Calu3 (cell line): ENCODE data around the gene MUSK. TPM values are rescaled to one million over a fixed set of nuclear protein-coding genes. Genes with fewer than 3 reads are reported as not detected.
A peak's percentile ranks its signal among the peaks of the same experiment; 100 is the strongest.

Experiments used
- BruUV-seq: library from RNA; stranded (reverse); fragments of 400-500 nt; replicated peaks from 2 replicates; lab custom pipeline; 2021; lab: Mats Ljungman, UMichigan
- CTCF ChIA-PET: fragments of 300-600 bp; sonication (Branson Sonifier 250); formaldehyde crosslinking; loops from one replicate; lab custom pipeline; 2022; ENCODE audit warnings: antibody characterized with exemption; lab: Charles Lee
- DNase-seq: peaks from one replicate; pipeline ENCODE4 v3.0.0; 2022
- H3K27ac Mint-ChIP-seq: one replicate; pipeline ENCODE4 v1.8.0; 2022; ENCODE audit warnings: mixed read lengths; ENCODE audit not compliant: unreplicated experiment
- H3K27me3 Mint-ChIP-seq: one replicate; pipeline ENCODE4 v1.8.0; 2022; ENCODE audit warnings: mixed read lengths; ENCODE audit not compliant: unreplicated experiment
- H3K36me3 Mint-ChIP-seq: one replicate; pipeline ENCODE4 v1.8.0; 2022; ENCODE audit warnings: mild to moderate bottlenecking, moderate library complexity, mixed read lengths; ENCODE audit not compliant: insufficient read depth, unreplicated experiment
- H3K4me1 Mint-ChIP-seq: one replicate; pipeline ENCODE4 v1.8.0; 2022; ENCODE audit warnings: mild to moderate bottlenecking, low read depth, mixed read lengths; ENCODE audit not compliant: unreplicated experiment
- H3K4me3 Mint-ChIP-seq: one replicate; pipeline ENCODE4 v1.8.0; 2022; ENCODE audit warnings: mild to moderate bottlenecking, low read depth, moderate library complexity, mixed read lengths; ENCODE audit not compliant: unreplicated experiment
- H3K9me3 Mint-ChIP-seq: one replicate; pipeline ENCODE4 v1.8.0; 2022; ENCODE audit warnings: low read depth, mixed read lengths; ENCODE audit not compliant: unreplicated experiment
- intact Hi-C: fragments of 100-400 bp; cut with micrococcal nuclease; formaldehyde crosslinking; loops from one replicate; pipeline ENCODE4 v1.10.0; 2022; ENCODE audit not compliant: unreplicated experiment
- total RNA-seq: library from RNA; stranded (reverse); gene quantifications from 2 replicates; pipeline ENCODE4 v1.2.3, GENCODE V29; 2022
- TF ChIP-seq, protein P1 (sequence below): fragments of 200-600 bp; IDR thresholded peaks from one replicate; pipeline ENCODE4 v1.8.0; 2022; ENCODE audit warnings: antibody characterized with exemption; ENCODE audit not compliant: unreplicated experiment

Gene MUSK
- total RNA-seq, 1 experiment from 2014 or later, result not detected

- BruUV-seq, result no TSS peak
- Mint-ChIP-seq H3K36me3 (no peaks in the 10 kb centered on the region), H3K27me3 (no peaks in the 10 kb centered on the region), H3K27ac (no peak overlapping the region), H3K4me1 (peaks cover 9% of the 10 kb centered on the region), H3K9me3 (no peaks in the 10 kb centered on the region), H3K4me3 (no peak overlapping the region)
- DNase-seq, result peak; percentile 41
- TF ChIP-seq, protein P1, sequence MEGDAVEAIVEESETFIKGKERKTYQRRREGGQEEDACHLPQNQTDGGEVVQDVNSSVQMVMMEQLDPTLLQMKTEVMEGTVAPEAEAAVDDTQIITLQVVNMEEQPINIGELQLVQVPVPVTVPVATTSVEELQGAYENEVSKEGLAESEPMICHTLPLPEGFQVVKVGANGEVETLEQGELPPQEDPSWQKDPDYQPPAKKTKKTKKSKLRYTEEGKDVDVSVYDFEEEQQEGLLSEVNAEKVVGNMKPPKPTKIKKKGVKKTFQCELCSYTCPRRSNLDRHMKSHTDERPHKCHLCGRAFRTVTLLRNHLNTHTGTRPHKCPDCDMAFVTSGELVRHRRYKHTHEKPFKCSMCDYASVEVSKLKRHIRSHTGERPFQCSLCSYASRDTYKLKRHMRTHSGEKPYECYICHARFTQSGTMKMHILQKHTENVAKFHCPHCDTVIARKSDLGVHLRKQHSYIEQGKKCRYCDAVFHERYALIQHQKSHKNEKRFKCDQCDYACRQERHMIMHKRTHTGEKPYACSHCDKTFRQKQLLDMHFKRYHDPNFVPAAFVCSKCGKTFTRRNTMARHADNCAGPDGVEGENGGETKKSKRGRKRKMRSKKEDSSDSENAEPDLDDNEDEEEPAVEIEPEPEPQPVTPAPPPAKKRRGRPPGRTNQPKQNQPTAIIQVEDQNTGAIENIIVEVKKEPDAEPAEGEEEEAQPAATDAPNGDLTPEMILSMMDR, result peak; percentile 40
- CTCF ChIA-PET, result interaction anchor here (0.9 to 1.7 kb wide), 2 partner anchors 171 to 440 kb away, joined by 4 read pairs; no protein-coding TSS in a partner anchor
- intact Hi-C loops, result loop anchor here (1.0 to 5.0 kb wide), 3 partner anchors 171 to 441 kb away; no protein-coding TSS in a partner anchor
Observed at GRCh38 chr9:110623462-110624025, 45.0 kb upstream of the MUSK start.

- CTCF ChIA-PET, result no interaction called here
- Mint-ChIP-seq H3K4me1 (peaks cover 9% of the 10 kb centered on the region), H3K4me3 (no peak overlapping the region), H3K9me3 (no peaks in the 10 kb centered on the region), H3K27me3 (no peaks in the 10 kb centered on the region), H3K27ac (no peak overlapping the region), H3K36me3 (no peaks in the 10 kb centered on the region)
- TF ChIP-seq, protein P1, result no peak
- intact Hi-C loops, result no loop called here
- no peak for DNase-seq
- no TSS peak for BruUV-seq
Observed at GRCh38 chr9:110626101-110626829, 42.3 kb upstream of the MUSK start.

- H3K36me3 Mint-ChIP-seq, result no peaks in the 10 kb centered on the region
- no peak overlapping the region for H3K4me3 Mint-ChIP-seq
- no peaks in the 10 kb centered on the region for H3K9me3 Mint-ChIP-seq
- DNase-seq, result no peak
- no TSS peak for BruUV-seq
- no peaks in the 10 kb centered on the region for H3K4me1 Mint-ChIP-seq
- no peaks in the 10 kb centered on the region for H3K27me3 Mint-ChIP-seq
- no peak overlapping the region for H3K27ac Mint-ChIP-seq
- CTCF ChIA-PET, result no interaction called here
- intact Hi-C loops, result loop anchor here (5.0 to 10.0 kb wide), 2 partner anchors 402 to 769 kb away; partner anchors contain the start of gene LPAR1
- TF ChIP-seq, protein P1, result no peak
Observed at GRCh38 chr9:110635589-110635988, 33.0 kb upstream of the MUSK start.

GRCh38 chr9:110638381-110638954 is 30.1 kb upstream of the MUSK start:
- CTCF ChIA-PET, result interaction anchor here (0.6 to 1.1 kb wide), 2 partner anchors 398 to 960 kb away, joined by 3 read pairs; no protein-coding TSS in a partner anchor

More at GRCh38 chr9:110638381-110638954, 30.1 kb upstream of the MUSK start:
- no peak overlapping the region for H3K27ac Mint-ChIP-seq
- no TSS peak for BruUV-seq
- no peak for DNase-seq
- TF ChIP-seq, protein P1, result no peak
- H3K9me3 Mint-ChIP-seq, result no peaks in the 10 kb centered on the region
- no peak overlapping the region for H3K4me3 Mint-ChIP-seq
- no peaks in the 10 kb centered on the region for H3K4me1 Mint-ChIP-seq
- no peaks in the 10 kb centered on the region for H3K36me3 Mint-ChIP-seq
- intact Hi-C loops, result loop anchor here (1.0 to 10.0 kb wide), 3 partner anchors 399 to 766 kb away; partner anchors contain the start of gene LPAR1
- H3K27me3 Mint-ChIP-seq, result no peaks in the 10 kb centered on the region
